OCI-LY7 (cell line): ENCODE results near the gene SRGAP3. TPM values are rescaled to one million over a fixed set of nuclear protein-coding genes. Genes with fewer than 3 reads are reported as not detected.

Experiments
- BruUV-seq: library from RNA; stranded (reverse); fragments of 400-500 nt; replicated peaks from 2 replicates; lab custom pipeline; 2021; lab: Mats Ljungman, UMichigan
- CTCF ChIA-PET: fragments of 300-600 bp; sonication (Branson Sonifier 250); formaldehyde crosslinking; loops from one replicate; lab custom pipeline; 2022; ENCODE audit warnings: antibody characterized with exemption; ENCODE audit not compliant: unreplicated experiment; lab: Charles Lee
- POLR2A ChIA-PET: fragments of 300-600 bp; sonication (Branson Sonifier 250); formaldehyde crosslinking; loops from one replicate; lab custom pipeline; 2022; ENCODE audit warnings: antibody characterized with exemption; lab: Charles Lee
- DNase-seq: peaks from one replicate; pipeline ENCODE4 v3.0.0-alpha.2; 2015; ENCODE audit warnings: low spot score
- H2AFZ ChIP-seq: fragments of 200-600 bp; sonication (generic), shearing (Covaris generic); 2 replicates; pipeline ENCODE4 v1.6.1; 2014; ENCODE audit warnings: mild to moderate bottlenecking, antibody characterized with exemption, low read length, moderate library complexity
- H3K27ac ChIP-seq: fragments of 200-600 bp; sonication (generic); 2 replicates; pipeline ENCODE4 v1.5.1; 2014; ENCODE audit warnings: mixed run types, low read depth, mild to moderate bottlenecking, moderate library complexity, low read length, inconsistent platforms; ENCODE audit not compliant: poor library complexity, severe bottlenecking
- H3K36me3 ChIP-seq: fragments of 200-600 bp; sonication (generic); 2 replicates; pipeline ENCODE4 v1.6.1; 2014; ENCODE audit warnings: mild to moderate bottlenecking, antibody characterized with exemption, low read length, moderate library complexity, mixed read lengths; ENCODE audit not compliant: insufficient read depth
- H3K4me1 ChIP-seq: fragments of 200-600 bp; sonication (generic); 2 replicates; pipeline ENCODE4 v1.5.1; 2014; ENCODE audit warnings: mild to moderate bottlenecking, low read length; ENCODE audit not compliant: insufficient read depth, poor library complexity, severe bottlenecking
- H3K4me2 ChIP-seq: fragments of 200-600 bp; sonication (generic); 2 replicates; pipeline ENCODE4 v1.6.1; 2014; ENCODE audit warnings: mild to moderate bottlenecking, low read length
- H3K4me3 ChIP-seq: fragments of 200-600 bp; sonication (generic); 2 replicates; pipeline ENCODE4 v1.5.1; 2014; ENCODE audit warnings: mild to moderate bottlenecking, low read depth, low read length; ENCODE audit not compliant: poor library complexity, severe bottlenecking
- H3K79me2 ChIP-seq: fragments of 200-600 bp; sonication (generic); 2 replicates; pipeline ENCODE4 v1.6.1; 2016; ENCODE audit warnings: low read depth, mild to moderate bottlenecking, low read length, moderate library complexity, mixed read lengths; ENCODE audit not compliant: insufficient read depth
- H3K9me2 ChIP-seq: fragments of 200-600 bp; sonication (generic); 2 replicates; pipeline ENCODE4 v1.6.1; 2016; ENCODE audit warnings: mild to moderate bottlenecking, low read length, mixed read lengths; ENCODE audit not compliant: insufficient read depth
- H3K9me3 ChIP-seq: fragments of 200-600 bp; sonication (generic); 2 replicates; pipeline ENCODE4 v1.6.1; 2014; ENCODE audit warnings: mild to moderate bottlenecking, mixed run types, low read length, mixed read lengths
- H4K20me1 ChIP-seq: fragments of 200-600 bp; sonication (generic); 2 replicates; pipeline ENCODE4 v1.6.1; 2014; ENCODE audit warnings: mild to moderate bottlenecking, antibody characterized with exemption, low read length, moderate library complexity, mixed read lengths; ENCODE audit not compliant: insufficient read depth
- CTCF ChIP-seq: fragments of 200-600 bp; sonication (generic); conservative IDR thresholded peaks from 2 replicates; pipeline ENCODE4 v1.5.1; 2014; ENCODE audit warnings: mild to moderate bottlenecking, antibody characterized with exemption, low read length, moderate library complexity, mixed read lengths
- EZH2phosphoT487 ChIP-seq: fragments of 200-600 bp; sonication (generic); IDR thresholded peaks from 2 replicates; pipeline ENCODE4 v1.6.1; 2018; ENCODE audit warnings: low read depth, borderline replicate concordance, mild to moderate bottlenecking, mixed run types, antibody characterized with exemption, low read length, moderate library complexity, mixed read lengths
- intact Hi-C: fragments of 100-400 bp; cut with micrococcal nuclease; formaldehyde crosslinking; loops from one replicate; pipeline ENCODE4 v1.10.0; 2022; ENCODE audit not compliant: unreplicated experiment
- total RNA-seq, 2 experiments: library from RNA; depleted of rRNA in 1 of 2; stranded (reverse); fragments of >200 nt in 1 of 2; shearing (Covaris generic) in 1 of 2; gene quantifications; 2 replicates each; pipeline ENCODE4 v1.2.3, GENCODE V29; 2014 to 2022

Gene SRGAP3
- total RNA-seq, 2 experiments from 2014 or later = 1.5 to 1.7 TPM

GRCh38 chr3:9143184-9143583, 106.3 kb downstream of the SRGAP3 start:
- no TSS peak for BruUV-seq
- H3K79me2 ChIP-seq = no peaks in the 10 kb centered on the region
- CTCF ChIA-PET = no interaction called here
- POLR2A ChIA-PET = no interaction called here
- intact Hi-C loops = no loop called here
- no peaks in the 10 kb centered on the region for H3K9me2 ChIP-seq
- H4K20me1 ChIP-seq = no peaks in the 10 kb centered on the region
- H3K36me3 ChIP-seq = no peaks in the 10 kb centered on the region
- H3K9me3 ChIP-seq = no peaks in the 10 kb centered on the region
- TF ChIP-seq EZH2phosphoT487 (no peak), CTCF (no peak)
- no peak overlapping the region for H3K4me2 ChIP-seq
- no peak overlapping the region for H2AFZ ChIP-seq
- H3K4me3 ChIP-seq = no peak overlapping the region
- DNase-seq = no peak
- H3K27ac ChIP-seq = no peak overlapping the region
- H3K4me1 ChIP-seq = no peaks in the 10 kb centered on the region

GRCh38 chr3:9142362-9142761, 107.1 kb downstream of the SRGAP3 start:
- Histone ChIP-seq H3K4me3 (no peak overlapping the region), H3K36me3 (no peaks in the 10 kb centered on the region), H3K79me2 (no peaks in the 10 kb centered on the region), H3K4me1 (no peaks in the 10 kb centered on the region), H4K20me1 (no peaks in the 10 kb centered on the region), H3K27ac (no peak overlapping the region), H3K9me2 (no peaks in the 10 kb centered on the region), H2AFZ (no peak overlapping the region), H3K4me2 (no peak overlapping the region), H3K9me3 (no peaks in the 10 kb centered on the region)
- intact Hi-C loops = no loop called here
- POLR2A ChIA-PET = no interaction called here
- TF ChIP-seq CTCF = no peak
- no peak for TF ChIP-seq EZH2phosphoT487
- BruUV-seq = no TSS peak
- DNase-seq = no peak
- CTCF ChIA-PET = no interaction called here

GRCh38 chr3:9141928-9142289, 107.5 kb downstream of the SRGAP3 start:
- no peaks in the 10 kb centered on the region for H3K9me3 ChIP-seq
- no peak for TF ChIP-seq EZH2phosphoT487
- TF ChIP-seq CTCF = no peak
- H2AFZ ChIP-seq = no peak overlapping the region
- intact Hi-C loops = no loop called here
- no peak overlapping the region for H3K4me2 ChIP-seq
- ChIA-PET CTCF (no interaction called here), POLR2A (no interaction called here)
- H3K4me1 ChIP-seq = no peaks in the 10 kb centered on the region
- H4K20me1 ChIP-seq = no peaks in the 10 kb centered on the region
- H3K79me2 ChIP-seq = no peaks in the 10 kb centered on the region
- H3K9me2 ChIP-seq = no peaks in the 10 kb centered on the region
- no peaks in the 10 kb centered on the region for H3K36me3 ChIP-seq
- no peak overlapping the region for H3K4me3 ChIP-seq
- BruUV-seq = no TSS peak
- H3K27ac ChIP-seq = no peak overlapping the region
- no peak for DNase-seq
